HG03558 (cell line): ENCODE measurements around the gene CAPN11.
"Not testable (repeated sequence)": the region's sequence is repeated elsewhere in the genome, so short reads cannot be mapped to it uniquely, and the experiment has no call there.

Experiments
- ATAC-seq: cut with Tn5 transposase; IDR thresholded peaks from one replicate; pipeline ENCODE4 v1.9.1; 2021; ENCODE audit warnings: moderate number of reproducible peaks; ENCODE audit not compliant: unreplicated experiment; ENCODE audit errors: extremely low read depth

CAPN11 gene

DNA sequence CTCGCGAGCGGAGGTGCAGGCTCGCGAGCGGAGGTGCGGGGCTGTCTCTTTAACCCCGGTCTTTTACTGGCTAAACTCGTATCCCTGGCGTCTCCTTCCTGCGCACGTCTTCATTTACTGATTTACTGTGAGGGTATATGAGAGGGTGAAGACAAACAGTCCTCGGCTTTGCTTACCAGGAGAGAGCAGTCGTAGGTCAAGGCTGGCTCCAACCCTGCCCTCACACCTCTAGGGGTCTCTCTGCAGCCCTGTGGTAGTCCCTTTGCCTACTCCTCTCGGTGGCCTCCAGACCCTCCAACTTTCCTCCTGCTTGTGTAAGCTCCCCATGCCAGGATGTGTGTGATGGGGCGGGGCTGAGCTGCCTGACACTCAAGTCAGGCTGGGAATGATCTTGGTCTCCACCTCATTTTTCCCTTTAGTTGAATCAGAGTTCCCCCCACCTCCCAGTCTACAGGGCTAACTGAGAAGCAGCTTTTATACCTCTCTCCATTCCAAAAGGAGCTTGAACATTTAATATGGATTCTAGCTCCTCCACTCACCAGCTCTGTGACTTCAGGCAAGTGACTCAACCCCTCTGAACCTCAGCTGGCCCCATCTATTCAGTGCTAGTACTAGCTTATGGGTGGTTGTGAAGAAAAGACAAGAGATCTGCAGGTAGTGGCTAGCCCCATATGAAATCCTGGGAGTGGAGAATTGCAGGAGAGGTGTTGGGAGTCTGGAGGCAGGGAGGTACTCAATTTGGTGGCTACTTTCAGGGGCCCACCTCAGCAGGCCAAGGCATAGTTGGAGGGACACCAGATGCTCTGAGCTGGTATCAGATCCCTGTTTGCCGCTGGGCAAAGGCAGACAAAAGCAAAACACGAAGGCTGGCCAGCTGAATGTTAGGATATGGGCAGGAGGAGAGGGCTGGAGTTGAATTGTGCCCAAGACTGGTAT is 65.7 kb downstream of the CAPN11 start:
- no peak for ATAC-seq

DNA sequence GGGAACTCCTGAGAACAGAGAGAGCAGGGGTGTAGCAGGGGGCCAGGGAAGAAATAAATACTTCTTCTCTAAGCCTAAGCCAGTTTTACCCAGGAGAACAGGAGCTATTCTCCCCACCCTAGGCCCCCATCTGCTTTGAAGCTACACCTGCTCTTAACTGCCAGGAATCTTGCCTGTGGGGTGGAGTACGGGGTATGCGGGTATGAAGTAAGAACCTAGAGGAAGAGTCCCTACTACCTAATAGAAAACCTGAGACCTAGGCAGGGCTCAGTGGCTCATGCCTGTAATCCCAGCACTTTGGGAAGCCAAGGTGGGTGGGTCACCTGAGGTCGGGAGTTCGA is 66.3 kb downstream of the CAPN11 start:
- no peak for ATAC-seq

- ATAC-seq: no peak
Observed at GRCh38 chr6:44225579-44226325, 67.1 kb downstream of the CAPN11 start.

GRCh38 chr6:44226368-44227147 is 67.9 kb downstream of the CAPN11 start:
- no peak for ATAC-seq

DNA sequence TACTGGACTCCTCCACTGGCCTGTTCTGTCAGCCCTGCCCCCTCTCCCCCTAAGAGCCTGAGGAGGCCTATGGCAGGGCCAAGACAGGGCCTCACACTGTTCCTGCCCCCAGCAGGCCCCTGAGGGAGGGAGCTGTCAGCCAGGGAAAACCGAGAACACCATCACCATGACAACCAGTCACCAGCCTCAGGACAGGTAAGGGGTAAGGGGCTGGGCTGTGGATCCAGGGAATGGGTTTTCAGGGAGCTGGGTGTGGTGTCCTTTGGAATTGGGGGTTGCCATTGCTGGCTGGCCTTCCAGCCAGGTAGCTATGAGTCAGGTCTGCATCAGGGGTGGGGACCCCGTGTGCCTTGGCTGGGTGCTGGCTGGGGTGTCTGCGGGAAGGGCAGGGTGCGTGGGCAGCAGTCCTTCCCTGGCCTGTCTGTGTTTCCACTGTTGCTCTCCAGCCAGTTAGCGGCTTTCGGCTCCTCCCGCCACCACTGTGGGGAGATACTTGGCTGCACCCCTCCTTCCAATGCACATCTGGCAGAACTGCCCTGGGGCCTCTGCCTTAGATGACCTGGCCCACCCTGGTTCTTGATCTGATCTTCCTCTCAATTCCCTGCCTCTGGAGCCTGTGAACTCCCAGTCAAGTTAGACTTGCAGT is 68.7 kb downstream of the CAPN11 start:
- ATAC-seq: no peak

DNA sequence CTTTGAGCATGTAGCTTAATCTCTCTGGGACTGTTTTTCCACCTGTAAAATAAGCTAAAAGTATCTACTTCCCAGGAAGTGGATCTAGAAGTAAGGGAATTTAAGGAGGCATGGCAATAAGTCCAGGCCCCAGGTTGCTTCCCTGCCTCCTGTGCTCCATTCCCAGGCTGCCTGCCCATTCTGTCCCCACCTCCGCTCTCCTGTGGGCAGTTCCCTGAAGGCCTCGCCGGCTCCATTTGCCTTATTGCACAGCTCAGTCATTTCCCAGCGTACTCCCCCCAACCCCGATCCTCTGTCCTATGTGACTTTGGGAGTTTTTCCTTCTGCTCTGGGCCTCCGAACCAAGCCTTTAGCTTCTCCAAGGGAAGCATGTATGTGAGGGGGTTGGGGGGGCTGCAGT is 69.4 kb downstream of the CAPN11 start:
- no peak for ATAC-seq

DNA sequence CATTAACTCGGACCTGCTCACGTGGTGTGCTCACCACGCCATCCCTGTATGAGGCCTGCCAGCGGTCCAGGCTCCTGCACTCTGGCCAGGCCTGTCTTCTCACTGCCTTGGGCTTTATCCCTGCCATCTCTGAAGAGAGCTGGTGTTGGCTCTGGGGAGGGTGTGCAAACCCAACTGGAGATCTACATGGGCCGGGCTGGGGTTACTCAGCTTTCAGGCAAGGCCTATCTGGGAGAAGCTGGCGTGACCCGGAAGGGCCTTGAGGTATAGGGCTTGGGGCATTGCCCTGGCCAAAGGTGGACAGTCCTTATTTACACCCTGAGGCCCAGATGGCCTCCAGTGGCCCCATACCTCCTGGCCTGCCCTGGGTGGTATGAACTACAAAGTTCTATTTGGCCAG is 69.8 kb downstream of the CAPN11 start:
- no peak for ATAC-seq

DNA sequence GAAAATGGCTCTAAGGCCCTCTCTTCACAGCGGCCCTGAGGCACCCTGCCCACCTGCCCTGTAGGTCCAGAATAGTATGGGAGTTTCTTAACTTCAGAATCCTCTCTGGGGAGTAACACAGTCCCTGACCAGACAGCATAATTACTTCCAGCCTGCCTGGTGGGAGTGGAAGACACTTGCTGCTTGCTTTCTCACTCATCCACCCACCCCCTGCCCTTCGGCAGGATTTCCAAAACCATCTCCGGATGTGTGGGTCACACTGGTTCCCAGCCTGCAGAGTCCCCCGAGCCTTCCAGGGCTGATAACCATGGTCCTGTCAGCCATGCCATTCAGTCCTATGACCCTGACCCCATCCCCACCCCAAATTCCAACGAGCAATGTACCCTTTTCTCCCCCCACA is 70.2 kb downstream of the CAPN11 start:
- ATAC-seq: no peak

DNA sequence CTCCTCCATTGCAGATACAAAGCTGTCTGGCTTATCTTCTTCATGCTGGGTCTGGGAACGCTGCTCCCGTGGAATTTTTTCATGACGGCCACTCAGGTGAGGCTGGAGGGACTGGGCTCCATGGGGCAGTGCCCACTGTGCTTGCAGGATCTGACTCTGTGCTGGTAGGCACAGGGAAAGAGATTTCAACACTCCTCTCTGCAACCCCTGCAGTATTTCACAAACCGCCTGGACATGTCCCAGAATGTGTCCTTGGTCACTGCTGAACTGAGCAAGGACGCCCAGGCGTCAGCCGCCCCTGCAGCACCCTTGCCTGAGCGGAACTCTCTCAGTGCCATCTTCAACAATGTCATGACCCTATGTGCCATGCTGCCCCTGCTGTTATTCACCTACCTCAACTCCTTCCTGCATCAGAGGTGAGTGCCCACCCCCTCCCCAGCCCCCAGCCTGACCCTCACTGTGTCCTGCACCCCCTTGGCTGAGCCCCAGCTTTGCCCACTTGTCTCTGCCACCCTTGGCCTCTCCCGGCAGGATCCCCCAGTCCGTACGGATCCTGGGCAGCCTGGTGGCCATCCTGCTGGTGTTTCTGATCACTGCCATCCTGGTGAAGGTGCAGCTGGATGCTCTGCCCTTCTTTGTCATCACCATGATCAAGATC is 70.9 kb downstream of the CAPN11 start:
- ATAC-seq: no peak

- ATAC-seq: no peak
Observed at GRCh38 chr6:44230034-44230675, 71.5 kb downstream of the CAPN11 start.

GRCh38 chr6:44231426-44231825 is 72.8 kb downstream of the CAPN11 start:
- not testable (repeated sequence) for ATAC-seq

DNA sequence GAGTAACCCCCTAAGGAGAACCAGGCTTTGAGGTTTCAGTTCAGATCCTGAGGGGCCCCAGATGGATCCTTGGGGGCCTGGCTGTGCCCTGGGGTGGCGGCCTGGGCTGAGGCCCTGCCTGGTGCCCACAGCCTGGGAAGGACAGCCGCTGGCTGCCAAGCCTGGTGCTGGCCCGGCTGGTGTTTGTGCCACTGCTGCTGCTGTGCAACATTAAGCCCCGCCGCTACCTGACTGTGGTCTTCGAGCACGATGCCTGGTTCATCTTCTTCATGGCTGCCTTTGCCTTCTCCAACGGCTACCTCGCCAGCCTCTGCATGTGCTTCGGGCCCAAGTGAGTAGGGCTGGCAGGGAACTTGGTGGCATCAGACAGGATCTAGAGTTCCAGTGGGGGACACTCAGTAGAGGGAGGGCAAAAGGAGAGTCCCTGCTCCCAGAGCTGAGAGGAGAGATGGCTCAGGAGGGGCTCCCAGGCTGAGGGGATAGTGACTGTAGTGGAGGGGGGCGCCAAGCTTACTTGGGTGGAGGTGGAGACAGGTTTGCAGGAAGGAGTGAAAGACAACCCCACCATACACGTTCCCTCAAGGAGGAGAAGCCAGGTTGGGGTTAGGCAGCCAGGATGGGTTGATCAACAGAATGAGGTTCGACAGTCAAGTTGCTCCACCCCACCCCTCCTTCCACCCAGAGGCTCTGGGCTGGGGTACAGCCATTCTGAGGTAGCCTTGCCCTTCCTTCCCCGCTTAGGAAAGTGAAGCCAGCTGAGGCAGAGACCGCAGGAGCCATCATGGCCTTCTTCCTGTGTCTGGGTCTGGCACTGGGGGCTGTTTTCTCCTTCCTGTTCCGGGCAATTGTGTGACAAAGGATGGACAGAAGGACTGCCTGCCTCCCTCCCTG is 74.3 kb downstream of the CAPN11 start:
- no peak for ATAC-seq

- ATAC-seq: no peak
Observed at GRCh38 chr6:44233567-44234100, 75.0 kb downstream of the CAPN11 start.
